Measurements from ENCODE around the gene EEFSEC. TPM values are rescaled to one million over a fixed set of nuclear protein-coding genes. Genes with fewer than 3 reads are reported as not detected.

Gene EEFSEC
- total and polyA plus RNA-seq, 2 experiments from 2014 or later: 10.1 to 16.2 TPM

DNA sequence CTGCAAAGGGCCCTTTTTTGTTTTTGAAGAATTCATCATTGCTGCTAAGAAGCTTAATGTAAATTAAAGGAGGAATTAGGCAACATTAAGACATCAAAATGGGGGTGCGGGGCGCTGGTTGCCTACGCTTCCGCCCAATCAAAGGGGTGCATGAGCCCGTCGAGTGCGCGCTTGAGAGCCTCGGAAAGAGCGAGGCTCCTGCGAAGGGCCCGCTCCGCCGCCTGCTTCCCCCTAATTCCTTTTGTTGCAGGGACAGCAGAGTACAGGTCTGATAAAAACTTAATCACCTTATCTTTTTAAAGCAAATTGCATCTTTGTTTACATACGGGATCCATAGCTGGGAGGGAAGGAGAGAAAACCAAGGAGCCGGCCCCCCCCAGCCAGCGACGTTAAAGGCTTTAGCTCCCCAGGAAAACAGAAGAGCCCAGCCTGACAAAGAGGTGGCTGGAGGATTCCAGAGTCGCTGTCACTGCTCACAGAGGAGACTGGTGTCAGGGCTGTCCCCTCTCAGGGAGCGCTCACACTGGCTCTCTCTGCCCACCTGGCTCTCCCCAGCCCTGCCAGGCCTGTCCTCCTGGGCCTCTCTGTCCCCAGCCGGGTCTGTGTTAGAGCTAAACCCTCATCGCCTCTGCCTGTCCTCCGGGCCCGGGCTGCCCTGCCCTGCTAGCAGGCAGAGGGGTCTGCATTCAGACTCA lies 246.1 kb downstream of the EEFSEC start:
- no peak overlapping the region for H3K4me2 ChIP-seq
- H3F3A ChIP-seq (replicated peaks; ENCODE audit: low read depth): no peaks in the 10 kb centered on the region
- no peaks in the 10 kb centered on the region for H3K79me2 ChIP-seq (replicated peaks; ENCODE audit: insufficient read depth)
- no peaks in the 10 kb centered on the region for H4K20me1 ChIP-seq (replicated peaks; ENCODE audit: insufficient read depth)
- Mint-ChIP-seq H3K27ac (no peak overlapping the region), H3K4me3 (no peak overlapping the region), H3K9me3 (no peaks in the 10 kb centered on the region; the same call in 2 of the 3 replicates), H3K4me1 (peaks cover 30% of the 10 kb centered on the region), H3K36me3 (ENCODE audit: low read depth) (no peaks in the 10 kb centered on the region), H3K27me3 (ENCODE audit: insufficient read depth, low read depth, poor library complexity) (peaks cover 11% of the 10 kb centered on the region)
- no peak overlapping the region for H3K27ac ChIP-seq (ENCODE audit: low read depth)
- H3K4me3 ChIP-seq: no peak overlapping the region
- ATAC-seq (no peak), DNase-seq (ENCODE audit: low spot score) (no peak)
- TF ChIP-seq CREB1 (CRISPR knock-in tag; IDR thresholded peaks at IDR 0.05; ENCODE audit: low read depth) (no peak), POLR2AphosphoS5 (IDR thresholded peaks at IDR 0.05; ENCODE audit: low read depth) (no peak)
- H3K36me3 ChIP-seq (ENCODE audit: insufficient read depth): no peaks in the 10 kb centered on the region
- H3K27me3 ChIP-seq (ENCODE audit: insufficient read depth): no peaks in the 10 kb centered on the region
- H3K4me1 ChIP-seq (ENCODE audit: insufficient read depth): no peaks in the 10 kb centered on the region
- no peak overlapping the region for H2AFZ ChIP-seq
- H3K9me2 ChIP-seq (ENCODE audit: insufficient read depth): no peaks in the 10 kb centered on the region

DNA sequence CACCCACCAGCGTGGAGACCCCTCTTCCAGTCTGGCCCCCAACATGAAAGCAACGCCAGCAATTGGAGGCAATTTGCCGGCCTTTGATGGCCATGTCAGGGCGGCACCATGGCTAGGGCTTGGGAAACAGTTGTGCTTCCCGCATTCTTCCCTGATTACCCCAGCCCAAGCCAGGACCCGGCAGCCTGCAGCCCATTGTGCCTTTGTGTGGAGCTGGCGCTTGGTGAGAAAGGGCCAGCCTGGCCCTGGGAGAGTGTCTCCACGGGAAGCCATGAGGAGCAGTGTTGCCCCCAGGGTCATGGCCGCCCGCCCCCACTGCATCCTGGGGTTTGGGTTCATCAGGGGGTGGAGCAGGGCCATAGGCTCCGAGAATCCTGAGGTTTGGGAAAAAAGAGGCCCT lies 247.4 kb downstream of the EEFSEC start:
- Mint-ChIP-seq H3K27me3 (ENCODE audit: insufficient read depth, low read depth, poor library complexity) (peaks cover 11% of the 10 kb centered on the region), H3K27ac (peak overlapping the region; percentile 59; the same call in 1 of the 2 replicates), H3K36me3 (ENCODE audit: low read depth) (no peaks in the 10 kb centered on the region), H3K9me3 (no peaks in the 10 kb centered on the region), H3K4me3 (no peak overlapping the region), H3K4me1 (peaks cover 27% of the 10 kb centered on the region)
- no peak overlapping the region for H3K4me3 ChIP-seq
- DNase-seq (ENCODE audit: low spot score) (no peak), ATAC-seq (peak; percentile 64)
- H3F3A ChIP-seq (replicated peaks; ENCODE audit: low read depth): no peaks in the 10 kb centered on the region
- H3K9me2 ChIP-seq (ENCODE audit: insufficient read depth): no peaks in the 10 kb centered on the region
- no peak overlapping the region for H2AFZ ChIP-seq
- TF ChIP-seq POLR2AphosphoS5 (IDR thresholded peaks at IDR 0.05; ENCODE audit: low read depth): no peak
- TF ChIP-seq, protein P1, sequence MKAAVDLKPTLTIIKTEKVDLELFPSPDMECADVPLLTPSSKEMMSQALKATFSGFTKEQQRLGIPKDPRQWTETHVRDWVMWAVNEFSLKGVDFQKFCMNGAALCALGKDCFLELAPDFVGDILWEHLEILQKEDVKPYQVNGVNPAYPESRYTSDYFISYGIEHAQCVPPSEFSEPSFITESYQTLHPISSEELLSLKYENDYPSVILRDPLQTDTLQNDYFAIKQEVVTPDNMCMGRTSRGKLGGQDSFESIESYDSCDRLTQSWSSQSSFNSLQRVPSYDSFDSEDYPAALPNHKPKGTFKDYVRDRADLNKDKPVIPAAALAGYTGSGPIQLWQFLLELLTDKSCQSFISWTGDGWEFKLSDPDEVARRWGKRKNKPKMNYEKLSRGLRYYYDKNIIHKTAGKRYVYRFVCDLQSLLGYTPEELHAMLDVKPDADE (IDR thresholded peaks at IDR 0.05): no peak
- H3K4me1 ChIP-seq (ENCODE audit: insufficient read depth): no peaks in the 10 kb centered on the region
- no peak overlapping the region for H3K27ac ChIP-seq (ENCODE audit: low read depth)
- H3K4me2 ChIP-seq: no peak overlapping the region
- H3K27me3 ChIP-seq (ENCODE audit: insufficient read depth): no peaks in the 10 kb centered on the region
- no peaks in the 10 kb centered on the region for H3K36me3 ChIP-seq (ENCODE audit: insufficient read depth)
- no peaks in the 10 kb centered on the region for H4K20me1 ChIP-seq (replicated peaks; ENCODE audit: insufficient read depth)
- H3K79me2 ChIP-seq (replicated peaks; ENCODE audit: insufficient read depth): no peaks in the 10 kb centered on the region

DNA sequence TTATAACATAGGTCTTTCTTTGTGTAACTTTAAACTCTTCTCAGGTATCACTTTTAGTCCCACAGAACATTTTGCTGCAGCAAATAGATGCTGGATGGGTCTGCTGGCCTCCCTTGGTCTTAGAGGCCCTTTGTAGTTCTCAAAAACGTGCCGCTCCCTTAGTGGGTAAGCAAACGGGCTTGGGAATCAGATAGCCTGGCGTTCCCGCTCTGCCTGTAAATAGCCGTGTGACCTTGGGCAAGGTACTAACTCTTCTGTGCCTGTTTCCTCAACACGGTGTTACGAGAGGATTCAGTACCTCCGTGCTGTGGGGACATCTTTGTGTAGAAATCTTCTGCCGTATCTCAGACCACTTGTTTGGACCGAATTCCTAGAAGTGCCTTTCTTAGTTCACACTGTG lies 249.0 kb downstream of the EEFSEC start:
- H3K4me2 ChIP-seq: no peak overlapping the region
- no peaks in the 10 kb centered on the region for H3K79me2 ChIP-seq (replicated peaks; ENCODE audit: insufficient read depth)
- H3K4me1 Mint-ChIP-seq: peaks cover 30% of the 10 kb centered on the region
- no peaks in the 10 kb centered on the region for H3K4me1 ChIP-seq (ENCODE audit: insufficient read depth)
- H4K20me1 ChIP-seq (replicated peaks; ENCODE audit: insufficient read depth): no peaks in the 10 kb centered on the region
- no peaks in the 10 kb centered on the region for H3K36me3 ChIP-seq (ENCODE audit: insufficient read depth)
- no peaks in the 10 kb centered on the region for H3K9me3 Mint-ChIP-seq
- no peak overlapping the region for H3K27ac ChIP-seq (ENCODE audit: low read depth)
- H3F3A ChIP-seq (replicated peaks; ENCODE audit: low read depth): no peaks in the 10 kb centered on the region
- H2AFZ ChIP-seq: no peak overlapping the region
- H3K27me3 Mint-ChIP-seq (ENCODE audit: insufficient read depth, low read depth, poor library complexity): peaks cover 8% of the 10 kb centered on the region
- H3K27ac Mint-ChIP-seq: no peak overlapping the region
- DNase-seq (ENCODE audit: low spot score) (no peak), ATAC-seq (no peak)
- no peak overlapping the region for H3K4me3 Mint-ChIP-seq
- H3K9me2 ChIP-seq (ENCODE audit: insufficient read depth): no peaks in the 10 kb centered on the region
- H3K27me3 ChIP-seq (ENCODE audit: insufficient read depth): no peaks in the 10 kb centered on the region
- H3K4me3 ChIP-seq: no peak overlapping the region
- H3K36me3 Mint-ChIP-seq (ENCODE audit: low read depth): no peaks in the 10 kb centered on the region
- TF ChIP-seq JUNB (IDR thresholded peaks at IDR 0.05; ENCODE audit: unreplicated experiment) (no peak), NANOG (IDR thresholded peaks at IDR 0.05; ENCODE audit: borderline replicate concordance) (no peak), POLR2AphosphoS5 (IDR thresholded peaks at IDR 0.05; ENCODE audit: low read depth) (no peak), EZH2phosphoT487 (IDR thresholded peaks at IDR 0.05; ENCODE audit: unreplicated experiment) (no peak)
- TF ChIP-seq, protein P1 (IDR thresholded peaks at IDR 0.05): no peak
- TF ChIP-seq, protein P2, sequence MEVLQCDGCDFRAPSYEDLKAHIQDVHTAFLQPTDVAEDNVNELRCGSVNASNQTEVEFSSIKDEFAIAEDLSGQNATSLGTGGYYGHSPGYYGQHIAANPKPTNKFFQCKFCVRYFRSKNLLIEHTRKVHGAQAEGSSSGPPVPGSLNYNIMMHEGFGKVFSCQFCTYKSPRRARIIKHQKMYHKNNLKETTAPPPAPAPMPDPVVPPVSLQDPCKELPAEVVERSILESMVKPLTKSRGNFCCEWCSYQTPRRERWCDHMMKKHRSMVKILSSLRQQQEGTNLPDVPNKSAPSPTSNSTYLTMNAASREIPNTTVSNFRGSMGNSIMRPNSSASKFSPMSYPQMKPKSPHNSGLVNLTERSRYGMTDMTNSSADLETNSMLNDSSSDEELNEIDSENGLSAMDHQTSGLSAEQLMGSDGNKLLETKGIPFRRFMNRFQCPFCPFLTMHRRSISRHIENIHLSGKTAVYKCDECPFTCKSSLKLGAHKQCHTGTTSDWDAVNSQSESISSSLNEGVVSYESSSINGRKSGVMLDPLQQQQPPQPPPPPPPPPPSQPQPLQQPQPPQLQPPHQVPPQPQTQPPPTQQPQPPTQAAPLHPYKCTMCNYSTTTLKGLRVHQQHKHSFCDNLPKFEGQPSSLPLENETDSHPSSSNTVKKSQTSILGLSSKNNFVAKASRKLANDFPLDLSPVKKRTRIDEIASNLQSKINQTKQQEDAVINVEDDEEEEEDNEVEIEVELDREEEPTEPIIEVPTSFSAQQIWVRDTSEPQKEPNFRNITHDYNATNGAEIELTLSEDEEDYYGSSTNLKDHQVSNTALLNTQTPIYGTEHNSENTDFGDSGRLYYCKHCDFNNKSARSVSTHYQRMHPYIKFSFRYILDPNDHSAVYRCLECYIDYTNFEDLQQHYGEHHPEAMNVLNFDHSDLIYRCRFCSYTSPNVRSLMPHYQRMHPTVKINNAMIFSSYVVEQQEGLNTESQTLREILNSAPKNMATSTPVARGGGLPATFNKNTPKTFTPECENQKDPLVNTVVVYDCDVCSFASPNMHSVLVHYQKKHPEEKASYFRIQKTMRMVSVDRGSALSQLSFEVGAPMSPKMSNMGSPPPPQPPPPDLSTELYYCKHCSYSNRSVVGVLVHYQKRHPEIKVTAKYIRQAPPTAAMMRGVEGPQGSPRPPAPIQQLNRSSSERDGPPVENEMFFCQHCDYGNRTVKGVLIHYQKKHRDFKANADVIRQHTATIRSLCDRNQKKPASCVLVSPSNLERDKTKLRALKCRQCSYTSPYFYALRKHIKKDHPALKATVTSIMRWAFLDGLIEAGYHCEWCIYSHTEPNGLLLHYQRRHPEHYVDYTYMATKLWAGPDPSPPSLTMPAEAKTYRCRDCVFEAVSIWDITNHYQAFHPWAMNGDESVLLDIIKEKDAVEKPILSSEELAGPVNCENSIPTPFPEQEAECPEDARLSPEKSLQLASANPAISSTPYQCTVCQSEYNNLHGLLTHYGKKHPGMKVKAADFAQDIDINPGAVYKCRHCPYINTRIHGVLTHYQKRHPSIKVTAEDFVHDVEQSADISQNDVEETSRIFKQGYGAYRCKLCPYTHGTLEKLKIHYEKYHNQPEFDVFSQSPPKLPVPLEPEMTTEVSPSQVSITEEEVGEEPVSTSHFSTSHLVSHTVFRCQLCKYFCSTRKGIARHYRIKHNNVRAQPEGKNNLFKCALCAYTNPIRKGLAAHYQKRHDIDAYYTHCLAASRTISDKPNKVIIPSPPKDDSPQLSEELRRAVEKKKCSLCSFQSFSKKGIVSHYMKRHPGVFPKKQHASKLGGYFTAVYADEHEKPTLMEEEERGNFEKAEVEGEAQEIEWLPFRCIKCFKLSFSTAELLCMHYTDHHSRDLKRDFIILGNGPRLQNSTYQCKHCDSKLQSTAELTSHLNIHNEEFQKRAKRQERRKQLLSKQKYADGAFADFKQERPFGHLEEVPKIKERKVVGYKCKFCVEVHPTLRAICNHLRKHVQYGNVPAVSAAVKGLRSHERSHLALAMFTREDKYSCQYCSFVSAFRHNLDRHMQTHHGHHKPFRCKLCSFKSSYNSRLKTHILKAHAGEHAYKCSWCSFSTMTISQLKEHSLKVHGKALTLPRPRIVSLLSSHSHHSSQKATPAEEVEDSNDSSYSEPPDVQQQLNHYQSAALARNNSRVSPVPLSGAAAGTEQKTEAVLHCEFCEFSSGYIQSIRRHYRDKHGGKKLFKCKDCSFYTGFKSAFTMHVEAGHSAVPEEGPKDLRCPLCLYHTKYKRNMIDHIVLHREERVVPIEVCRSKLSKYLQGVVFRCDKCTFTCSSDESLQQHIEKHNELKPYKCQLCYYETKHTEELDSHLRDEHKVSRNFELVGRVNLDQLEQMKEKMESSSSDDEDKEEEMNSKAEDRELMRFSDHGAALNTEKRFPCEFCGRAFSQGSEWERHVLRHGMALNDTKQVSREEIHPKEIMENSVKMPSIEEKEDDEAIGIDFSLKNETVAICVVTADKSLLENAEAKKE (CRISPR knock-in tag; IDR thresholded peaks at IDR 0.05): no peak
